ENCODE results near the gene GRID1. TPM values are rescaled to one million over a fixed set of nuclear protein-coding genes. Genes with fewer than 3 reads are reported as not detected.

Gene GRID1
- polyA plus RNA-seq, 1 of the 3 experiments (the other 2 are of a cell fraction): 0.13 TPM

GRCh38 chr10:86260564-86260963, 106.0 kb downstream of the GRID1 start:
- H3K4me2 ChIP-seq: no peak overlapping the region
- H2AFZ ChIP-seq (ENCODE audit: low read depth): no peak overlapping the region
- no peak for DNase-seq
- H3K9me3 ChIP-seq: no peaks in the 10 kb centered on the region
- no peak overlapping the region for H3K9ac ChIP-seq
- no peaks in the 10 kb centered on the region for H3K79me2 ChIP-seq (ENCODE audit: insufficient read depth)
- ChIA-PET POLR2A (no interaction called here), CTCF (interaction anchor here (0.8 to 5.3 kb wide), 14 partner anchors 11 to 1647 kb away, joined by 3 to 32 read pairs (median 4); no protein-coding TSS in a partner anchor)
- no peaks in the 10 kb centered on the region for H3K36me3 ChIP-seq (replicated peaks in 1 of 2; ENCODE audit: control insufficient read depth in 1 of 2, insufficient read depth in 2 of 2, low read length in 1 of 2)
- no peaks in the 10 kb centered on the region for H3K27me3 ChIP-seq (ENCODE audit: insufficient read depth)
- no peak overlapping the region for H3K4me3 ChIP-seq (ENCODE audit: low read depth in 2 of 2, low read length in 1 of 2)
- no peaks in the 10 kb centered on the region for H3K9me2 ChIP-seq
- peaks cover 0 to 49% of the 10 kb centered on the region in 2 experiments; a peak in 2 of 4 replicates for H3K4me1 ChIP-seq (ENCODE audit: control insufficient read depth in 1 of 2, insufficient read depth in 2 of 2, low read depth in 1 of 2, low read length in 1 of 2)
- no peaks in the 10 kb centered on the region for H3F3A ChIP-seq (replicated peaks; ENCODE audit: insufficient read depth)
- H3K27ac ChIP-seq (ENCODE audit: low read depth in 2 of 2, low read length in 1 of 2): no peak overlapping the region
- H4K20me1 ChIP-seq (ENCODE audit: insufficient read depth): no peaks in the 10 kb centered on the region
- WGBS (ENCODE audit: low lambda C conversion rate): 17% methylated on average over 6 of the region's 6 CpGs
- TF ChIP-seq EP300 (IDR thresholded peaks at IDR 0.05; ENCODE audit: borderline replicate concordance in 1 of 2, low read depth in 1 of 2, low read length in 1 of 2) (peak in 1 of 2 experiments; percentile 32; a peak in 1 of 4 replicates), MAX (IDR thresholded peaks at IDR 0.05; ENCODE audit: low read depth) (no peak), GATA2 (CRISPR knock-in tag; IDR thresholded peaks at IDR 0.05) (peak; percentile 79)

- Histone ChIP-seq H3K79me2 (ENCODE audit: insufficient read depth) (no peaks in the 10 kb centered on the region), H4K20me1 (ENCODE audit: insufficient read depth) (no peaks in the 10 kb centered on the region), H2AFZ (ENCODE audit: low read depth) (no peak overlapping the region), H3K27me3 (ENCODE audit: insufficient read depth) (no peaks in the 10 kb centered on the region), H3K4me2 (no peak overlapping the region), H3K9ac (no peak overlapping the region), H3K9me2 (no peaks in the 10 kb centered on the region), H3K4me1 (ENCODE audit: control insufficient read depth in 1 of 2, insufficient read depth in 2 of 2, low read depth in 1 of 2, low read length in 1 of 2) (peaks cover 0 to 48% of the 10 kb centered on the region in 2 experiments; a peak in 2 of 4 replicates), H3K9me3 (no peaks in the 10 kb centered on the region), H3K27ac (ENCODE audit: low read depth in 2 of 2, low read length in 1 of 2) (no peak overlapping the region; a peak in 1 of 4 replicates), H3K36me3 (replicated peaks in 1 of 2; ENCODE audit: control insufficient read depth in 1 of 2, insufficient read depth in 2 of 2, low read length in 1 of 2) (no peaks in the 10 kb centered on the region), H3K4me3 (ENCODE audit: low read depth in 2 of 2, low read length in 1 of 2) (no peak overlapping the region), H3F3A (replicated peaks; ENCODE audit: insufficient read depth) (no peaks in the 10 kb centered on the region)
- POLR2A ChIA-PET: no interaction called here
- 27% methylated on average over 4 of the region's 4 CpGs for WGBS (ENCODE audit: low lambda C conversion rate)
- DNase-seq: no peak
- CTCF ChIA-PET: interaction anchor here (0.8 to 5.3 kb wide), 10 partner anchors 11 to 1646 kb away, joined by 3 to 32 read pairs (median 4); no protein-coding TSS in a partner anchor
- TF ChIP-seq CTCF (IDR thresholded peaks at IDR 0.05) (no peak), NRF1 (IDR thresholded peaks at IDR 0.05; ENCODE audit: low read depth, low read length) (no peak), RXRA (IDR thresholded peaks at IDR 0.05; ENCODE audit: borderline replicate concordance, low read depth) (no peak), POLR2AphosphoS5 (IDR thresholded peaks at IDR 0.05; ENCODE audit: low read depth, low read length) (no peak), FOXM1 (IDR thresholded peaks at IDR 0.05; ENCODE audit: low read depth) (no peak), CHD2 (IDR thresholded peaks at IDR 0.05; ENCODE audit: low read length, partially characterized antibody) (no peak), MAX (IDR thresholded peaks at IDR 0.05; ENCODE audit: low read depth) (no peak), JUND (IDR thresholded peaks at IDR 0.05) (no peak), RFX5 (IDR thresholded peaks at IDR 0.05; ENCODE audit: low read length) (no peak), SIN3A (IDR thresholded peaks at IDR 0.05; ENCODE audit: borderline replicate concordance, low read depth, low read length) (no peak), GATA2 (CRISPR knock-in tag; IDR thresholded peaks at IDR 0.05) (no peak), ZBTB33 (IDR thresholded peaks at IDR 0.05; ENCODE audit: borderline replicate concordance, low read depth) (no peak), TEAD4 (IDR thresholded peaks at IDR 0.05; ENCODE audit: borderline replicate concordance, insufficient read depth) (no peak), GABPA (IDR thresholded peaks at IDR 0.05; ENCODE audit: low read depth) (no peak), PBX3 (IDR thresholded peaks at IDR 0.05) (no peak), TCF12 (IDR thresholded peaks at IDR 0.05) (no peak), FOSL2 (IDR thresholded peaks at IDR 0.05; ENCODE audit: borderline replicate concordance, low read depth) (no peak)
Observed at GRCh38 chr10:86259901-86260562, 106.6 kb downstream of the GRID1 start.
